ACHN (cell line): ENCODE results near the gene CSPG4.
"Not testable (repeated sequence)": the region's sequence is repeated elsewhere in the genome, so short reads cannot be mapped to it uniquely, and the experiment has no call there.

Experiments used
- DNase-seq: peaks from one replicate; pipeline ENCODE4 v3.0.0-alpha.2; 2015
- in situ Hi-C: cut with HindIII; loops from 2 replicates; pipeline ENCODE4 v1.10.0; 2017; ENCODE audit warnings: low sequenced_read_pairs, low pct_ligation_motif_present, low pct_unique_long_range_greater_than_20kb

CSPG4 gene, protein sequence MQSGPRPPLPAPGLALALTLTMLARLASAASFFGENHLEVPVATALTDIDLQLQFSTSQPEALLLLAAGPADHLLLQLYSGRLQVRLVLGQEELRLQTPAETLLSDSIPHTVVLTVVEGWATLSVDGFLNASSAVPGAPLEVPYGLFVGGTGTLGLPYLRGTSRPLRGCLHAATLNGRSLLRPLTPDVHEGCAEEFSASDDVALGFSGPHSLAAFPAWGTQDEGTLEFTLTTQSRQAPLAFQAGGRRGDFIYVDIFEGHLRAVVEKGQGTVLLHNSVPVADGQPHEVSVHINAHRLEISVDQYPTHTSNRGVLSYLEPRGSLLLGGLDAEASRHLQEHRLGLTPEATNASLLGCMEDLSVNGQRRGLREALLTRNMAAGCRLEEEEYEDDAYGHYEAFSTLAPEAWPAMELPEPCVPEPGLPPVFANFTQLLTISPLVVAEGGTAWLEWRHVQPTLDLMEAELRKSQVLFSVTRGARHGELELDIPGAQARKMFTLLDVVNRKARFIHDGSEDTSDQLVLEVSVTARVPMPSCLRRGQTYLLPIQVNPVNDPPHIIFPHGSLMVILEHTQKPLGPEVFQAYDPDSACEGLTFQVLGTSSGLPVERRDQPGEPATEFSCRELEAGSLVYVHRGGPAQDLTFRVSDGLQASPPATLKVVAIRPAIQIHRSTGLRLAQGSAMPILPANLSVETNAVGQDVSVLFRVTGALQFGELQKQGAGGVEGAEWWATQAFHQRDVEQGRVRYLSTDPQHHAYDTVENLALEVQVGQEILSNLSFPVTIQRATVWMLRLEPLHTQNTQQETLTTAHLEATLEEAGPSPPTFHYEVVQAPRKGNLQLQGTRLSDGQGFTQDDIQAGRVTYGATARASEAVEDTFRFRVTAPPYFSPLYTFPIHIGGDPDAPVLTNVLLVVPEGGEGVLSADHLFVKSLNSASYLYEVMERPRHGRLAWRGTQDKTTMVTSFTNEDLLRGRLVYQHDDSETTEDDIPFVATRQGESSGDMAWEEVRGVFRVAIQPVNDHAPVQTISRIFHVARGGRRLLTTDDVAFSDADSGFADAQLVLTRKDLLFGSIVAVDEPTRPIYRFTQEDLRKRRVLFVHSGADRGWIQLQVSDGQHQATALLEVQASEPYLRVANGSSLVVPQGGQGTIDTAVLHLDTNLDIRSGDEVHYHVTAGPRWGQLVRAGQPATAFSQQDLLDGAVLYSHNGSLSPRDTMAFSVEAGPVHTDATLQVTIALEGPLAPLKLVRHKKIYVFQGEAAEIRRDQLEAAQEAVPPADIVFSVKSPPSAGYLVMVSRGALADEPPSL (N-terminal part only)

DNA sequence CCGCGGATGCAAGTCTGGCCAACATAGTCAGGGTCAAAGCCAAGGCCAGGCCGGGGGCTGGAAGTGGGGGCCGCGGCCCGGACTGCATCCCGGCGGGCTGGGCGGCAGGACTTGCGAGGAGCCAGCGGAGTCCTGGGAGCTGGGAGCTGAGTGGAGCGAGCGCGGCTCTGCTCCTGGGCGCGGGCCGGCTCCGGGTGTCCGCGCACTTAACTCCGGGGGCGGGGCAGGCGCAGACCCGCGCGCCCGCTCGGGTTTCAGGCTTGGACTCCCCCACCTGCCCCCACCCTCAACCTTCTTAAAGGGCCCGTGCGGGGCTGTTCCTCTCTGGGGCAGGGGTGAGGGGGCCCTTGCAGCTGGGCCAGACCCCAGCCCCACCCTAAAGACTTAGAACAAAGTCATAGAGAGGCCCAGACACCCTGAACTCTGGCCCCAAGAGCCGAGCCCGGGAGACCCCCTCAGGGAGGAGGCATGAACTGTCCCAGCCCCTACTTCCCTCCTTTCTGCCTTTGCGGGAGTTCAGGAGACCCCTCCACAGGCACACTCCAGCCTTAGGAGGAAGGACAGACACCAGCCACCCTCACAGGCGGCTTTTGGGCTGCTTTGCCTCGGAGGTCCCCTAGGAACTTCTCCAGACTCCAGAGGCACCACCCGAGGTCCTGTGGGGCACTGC lies at the start of gene CSPG4:
Gene CSPG4 (minus strand): TSS at position 181 of the 670 bp plus-strand sequence. CDS start 93 bp downstream, at position 88.
- peak; percentile 16 for DNase-seq
- in situ Hi-C loops, result no loop called here

DNA sequence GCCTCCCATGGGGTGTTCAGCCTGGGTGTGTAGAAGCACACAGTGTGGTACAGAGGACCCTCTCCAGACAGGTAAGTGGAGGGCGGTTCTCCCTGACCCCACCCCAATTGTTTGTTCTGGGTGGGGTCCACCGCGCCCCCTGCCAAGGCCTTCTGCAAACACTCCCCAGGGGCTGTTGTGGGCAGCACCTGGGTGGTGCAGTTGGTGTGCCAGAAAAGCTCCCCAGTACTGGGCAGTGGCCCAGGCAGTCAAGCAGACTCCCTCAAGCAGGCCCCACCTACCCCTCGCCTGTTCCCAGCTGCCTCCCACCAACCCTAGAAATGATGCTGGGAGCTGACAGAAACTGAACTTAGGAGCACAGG lies 49.7 kb upstream of the CSPG4 start:
- in situ Hi-C loops, DNase-seq: not testable (repeated sequence)

DNA sequence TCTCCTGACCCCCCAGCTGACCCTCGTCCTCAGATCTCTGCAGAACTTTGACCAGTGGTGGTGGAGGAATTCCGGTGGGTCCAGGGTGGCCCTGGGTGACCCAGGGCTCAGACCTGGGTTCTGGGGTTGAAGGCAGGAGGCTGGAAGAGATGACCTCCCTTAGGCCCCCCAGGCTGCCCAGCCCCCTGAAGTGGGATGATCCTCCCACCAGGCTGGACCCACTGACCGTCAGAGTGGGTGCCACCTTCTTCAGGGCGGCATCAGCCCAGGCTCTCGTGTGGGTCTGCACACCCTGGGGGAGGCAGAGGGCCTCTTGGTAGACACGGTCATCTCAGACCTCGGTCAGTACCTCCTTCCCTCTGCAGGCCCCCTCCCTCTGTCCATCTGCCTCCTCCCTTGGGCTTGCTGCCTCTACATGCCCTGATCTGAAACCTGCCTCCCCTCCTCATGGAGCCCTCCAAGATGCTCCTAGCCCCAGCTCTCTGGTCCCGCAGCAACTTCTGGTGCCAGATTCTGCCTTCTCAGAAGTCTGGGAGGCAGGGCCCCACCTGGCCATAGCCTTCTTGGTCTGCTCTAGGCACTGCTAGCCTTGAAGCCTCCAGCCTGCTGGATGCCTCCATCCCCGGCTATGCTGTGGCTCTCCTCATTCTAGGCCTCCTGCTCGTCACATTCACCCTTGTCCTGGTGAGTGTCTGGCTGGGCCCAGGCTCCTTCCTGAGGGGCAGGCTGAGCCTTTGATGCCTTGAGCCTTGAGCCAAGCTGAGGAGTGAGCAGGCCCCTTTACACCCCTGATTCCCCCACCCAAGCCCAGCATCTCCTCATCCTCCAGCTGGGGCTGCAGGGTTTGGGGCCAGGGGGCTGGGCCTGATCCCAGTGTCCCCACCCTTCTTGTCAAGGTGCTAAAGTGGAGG lies 49.1 kb upstream of the CSPG4 start:
- DNase-seq, result no peak
- in situ Hi-C loops, result no loop called here

DNA sequence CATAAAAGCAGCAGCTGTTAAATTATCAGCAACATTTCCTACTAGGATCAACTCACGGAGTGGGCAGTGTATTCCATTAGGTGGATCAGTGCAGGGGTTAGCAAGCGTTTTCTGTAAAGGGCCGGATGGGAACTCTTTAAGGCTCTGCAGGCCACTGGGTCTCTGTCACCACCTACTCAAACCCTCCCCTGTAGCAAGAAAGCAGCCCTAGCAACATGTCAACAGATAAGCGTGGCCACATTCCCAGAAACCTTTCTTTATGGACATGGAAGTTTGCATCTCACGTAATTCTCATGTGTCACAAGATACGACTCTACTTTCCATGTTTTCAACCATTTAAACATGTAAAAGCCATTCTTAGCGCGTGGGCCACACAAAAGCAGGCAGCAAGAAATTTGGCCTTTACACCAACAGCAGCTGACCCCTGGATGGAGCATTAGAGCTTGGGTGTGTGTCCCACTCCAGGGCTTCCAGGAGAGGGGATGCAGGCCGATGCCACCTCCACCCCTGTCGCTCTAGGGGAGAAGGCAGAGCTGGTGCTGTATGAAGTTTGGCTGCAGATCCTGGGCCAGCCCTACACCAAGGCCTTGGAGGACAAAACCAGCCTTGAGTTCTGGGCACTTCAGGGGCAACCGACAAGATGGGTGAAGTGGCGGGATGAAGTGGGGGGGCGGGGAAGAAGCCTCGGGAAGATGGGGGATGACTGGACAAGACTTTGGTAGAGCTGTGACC lies 48.2 kb upstream of the CSPG4 start:
- in situ Hi-C loops, result no loop called here
- DNase-seq, result no peak

DNA sequence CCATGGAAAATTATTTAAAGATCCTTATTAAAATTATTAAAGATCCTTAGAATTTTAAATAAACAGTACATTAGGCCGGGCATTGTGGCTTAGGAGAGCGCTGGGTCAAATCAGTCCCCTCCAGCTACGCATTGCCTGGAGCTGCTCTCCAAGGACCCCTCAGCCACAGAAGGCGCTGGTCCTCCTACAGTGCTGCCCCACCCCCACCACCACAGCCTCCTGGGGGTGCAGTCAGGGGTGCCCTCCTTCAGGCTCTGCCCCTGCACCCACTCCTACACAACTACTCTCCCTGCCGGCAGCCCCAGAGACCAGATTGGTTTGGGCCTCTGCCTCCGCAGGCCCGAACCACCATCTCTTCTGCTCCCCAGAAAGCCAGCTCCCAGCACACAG lies 47.5 kb upstream of the CSPG4 start:
- in situ Hi-C loops, DNase-seq: not testable (repeated sequence)

DNA sequence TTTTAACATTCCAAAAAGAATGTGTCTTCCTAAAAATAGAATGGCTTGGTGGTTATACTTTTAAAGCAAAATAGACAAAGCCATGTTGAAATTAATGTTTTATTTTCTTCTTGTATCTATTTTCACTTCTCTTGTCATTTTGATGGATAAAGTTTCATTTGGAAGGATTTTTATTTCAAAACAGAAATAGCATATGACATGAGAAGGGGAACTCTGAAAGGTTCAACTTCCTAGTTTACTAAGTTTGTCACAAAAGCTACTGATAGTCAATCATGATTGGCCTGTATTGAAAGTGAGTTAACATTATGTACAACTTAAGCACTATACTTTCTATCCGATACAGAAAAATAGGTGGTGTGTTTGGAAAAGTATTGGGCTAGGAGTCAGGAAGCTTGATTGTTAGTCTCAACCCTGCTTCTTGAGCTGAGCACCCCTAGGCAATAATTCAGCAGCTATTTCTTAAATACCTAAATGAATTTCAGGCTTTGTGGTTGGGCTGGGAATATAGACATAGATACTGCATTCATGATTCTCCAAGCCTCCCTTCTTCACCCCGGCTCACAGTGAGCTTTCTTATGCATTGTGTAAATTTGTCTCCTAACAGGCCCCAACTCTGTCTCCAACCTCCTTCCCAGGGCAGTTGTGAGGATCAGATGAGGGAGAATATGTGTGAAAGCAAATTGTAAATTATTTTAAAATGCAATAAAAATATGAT lies 46.9 kb upstream of the CSPG4 start:
- in situ Hi-C loops, result no loop called here
- DNase-seq, result no peak

DNA sequence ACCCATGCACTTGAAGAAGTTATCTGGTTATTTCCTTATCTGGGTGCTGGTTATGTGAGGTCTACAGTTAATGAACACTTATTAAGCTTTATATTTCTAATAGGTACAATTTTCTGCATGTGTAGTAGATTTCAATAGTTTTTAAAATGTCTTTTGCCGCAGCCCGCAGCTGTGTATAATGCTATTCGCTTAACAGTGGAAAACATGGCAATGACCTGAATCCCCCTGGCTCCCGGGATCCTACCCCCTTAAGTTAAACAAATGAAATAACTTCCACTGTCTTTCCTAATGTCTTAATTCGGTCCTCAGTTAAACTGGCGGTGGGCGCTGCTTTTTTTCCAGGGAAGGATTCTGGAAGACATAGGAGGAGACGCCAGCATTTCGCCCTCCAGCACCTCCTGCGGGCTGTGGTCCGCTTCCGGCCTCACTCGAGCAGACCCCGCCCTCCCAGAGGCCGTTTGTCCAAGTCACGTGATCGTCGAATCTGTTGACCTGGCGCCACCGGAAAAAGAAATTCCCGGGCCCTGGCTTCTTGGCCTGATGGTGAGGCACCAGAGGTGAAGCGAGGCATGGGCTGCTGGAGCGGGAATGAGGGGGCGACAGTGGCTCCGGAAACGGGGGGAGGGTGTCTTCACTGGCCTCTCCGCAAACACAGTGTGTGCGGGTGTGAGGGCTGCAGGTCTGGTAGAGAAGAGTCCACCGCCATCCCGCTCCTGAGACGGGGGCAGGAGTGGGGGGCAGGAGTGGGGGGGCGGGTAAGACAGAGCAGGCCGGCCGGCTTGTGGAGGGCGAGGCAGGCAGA lies 45.6 kb upstream of the CSPG4 start:
- in situ Hi-C loops, result no loop called here

DNA sequence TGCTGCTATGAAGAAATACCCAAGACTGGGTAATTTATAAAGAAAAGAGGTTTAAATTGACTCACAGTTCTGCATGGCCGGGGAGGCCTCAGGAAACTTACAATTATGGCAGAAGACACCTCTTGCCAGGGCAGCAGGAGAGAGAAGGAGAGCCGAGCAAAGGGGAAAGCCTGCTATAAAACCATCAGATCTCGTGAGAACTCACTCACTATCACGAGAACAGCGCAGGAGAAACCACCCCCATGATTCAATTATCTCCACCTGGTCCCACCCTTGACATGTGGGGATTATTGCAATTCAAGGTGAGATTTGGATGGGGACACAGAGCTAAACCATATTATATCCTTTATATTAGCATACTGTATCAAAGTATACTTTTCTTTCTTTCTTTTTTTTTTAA lies 42.2 kb upstream of the CSPG4 start:
- DNase-seq, in situ Hi-C loops: not testable (repeated sequence)

More for the DNA sequence above, 45.6 kb upstream of the CSPG4 start:
- peak; percentile 92 for DNase-seq

DNA sequence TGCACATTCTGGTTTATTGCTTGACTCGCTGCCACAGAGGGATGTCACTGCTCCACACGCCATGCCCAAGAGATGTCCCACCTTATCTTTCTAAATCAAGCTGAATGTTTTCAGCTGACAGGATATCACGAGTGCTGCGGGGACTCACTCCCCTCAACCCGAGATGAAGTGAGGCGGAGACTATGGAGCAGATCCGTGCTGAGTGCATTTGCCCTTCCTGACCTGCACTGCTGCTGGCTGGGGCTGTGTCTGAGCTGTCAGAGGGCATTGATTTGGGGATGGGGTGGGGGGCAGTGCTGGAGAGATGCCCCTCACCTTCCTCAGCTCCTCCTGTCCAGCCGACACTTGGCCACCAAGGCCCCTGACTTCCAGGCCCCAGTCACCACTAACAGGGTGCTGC lies 40.5 kb upstream of the CSPG4 start:
- DNase-seq, result no peak
- in situ Hi-C loops, result no loop called here

DNA sequence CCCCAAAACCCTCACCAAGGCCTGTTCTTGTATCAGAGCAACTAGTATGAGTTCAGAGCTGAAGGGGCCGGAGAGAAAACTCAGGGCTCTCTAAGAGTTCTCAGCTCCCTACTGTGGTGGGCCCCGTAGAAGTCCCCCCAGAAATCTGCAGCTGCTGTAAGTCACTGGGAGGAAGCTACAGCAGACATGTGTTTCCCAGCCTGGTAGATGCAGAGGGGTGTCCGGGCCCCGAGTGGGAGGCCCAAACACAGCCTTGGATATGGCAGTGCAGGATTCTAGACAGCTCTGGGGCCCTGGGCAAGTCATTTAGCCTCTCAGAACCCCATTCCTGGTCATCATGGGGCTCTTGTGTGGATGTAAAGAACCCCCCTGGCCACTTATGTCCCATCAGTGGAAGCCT lies 39.2 kb upstream of the CSPG4 start:
- DNase-seq, result no peak

DNA sequence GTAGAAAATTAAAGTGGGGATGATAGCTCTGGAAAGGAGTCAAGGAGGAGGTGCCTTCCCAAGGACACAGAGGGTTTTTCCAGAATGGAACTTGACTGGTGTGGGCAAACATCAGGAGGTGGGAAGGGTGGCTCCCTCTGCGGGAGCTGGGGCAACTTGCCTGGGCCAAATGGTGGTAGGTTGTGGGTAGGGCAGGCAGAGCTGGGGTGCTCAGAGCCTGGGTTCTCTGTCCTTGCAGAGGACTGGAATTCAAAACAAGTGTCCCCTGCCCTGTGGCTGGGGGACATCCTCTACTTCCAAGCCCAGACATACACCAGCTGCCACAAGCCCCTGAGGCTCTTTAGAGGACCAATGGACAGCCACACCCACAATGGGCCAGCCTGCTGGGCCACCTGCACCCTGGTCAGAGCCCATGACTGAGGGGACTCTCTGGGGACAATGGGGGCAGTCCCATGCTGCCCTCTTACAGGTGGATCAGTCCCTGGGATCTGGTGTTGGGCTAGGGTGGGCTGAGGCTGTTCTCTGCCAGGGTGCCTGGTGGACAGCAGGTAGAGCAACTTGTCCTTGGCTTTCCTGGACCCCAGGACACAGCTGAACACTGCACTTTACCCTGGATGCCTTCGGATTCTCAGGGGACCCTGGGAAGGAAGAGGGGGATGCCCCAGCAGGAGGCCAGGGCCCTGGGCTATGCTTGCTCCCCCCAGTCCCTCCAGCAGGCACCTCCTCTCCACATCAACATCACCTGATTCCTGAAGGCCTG lies 38.6 kb upstream of the CSPG4 start:
- in situ Hi-C loops, result no loop called here
- DNase-seq, result no peak

More for the DNA sequence above, 39.2 kb upstream of the CSPG4 start:
- in situ Hi-C loops, result no loop called here

DNA sequence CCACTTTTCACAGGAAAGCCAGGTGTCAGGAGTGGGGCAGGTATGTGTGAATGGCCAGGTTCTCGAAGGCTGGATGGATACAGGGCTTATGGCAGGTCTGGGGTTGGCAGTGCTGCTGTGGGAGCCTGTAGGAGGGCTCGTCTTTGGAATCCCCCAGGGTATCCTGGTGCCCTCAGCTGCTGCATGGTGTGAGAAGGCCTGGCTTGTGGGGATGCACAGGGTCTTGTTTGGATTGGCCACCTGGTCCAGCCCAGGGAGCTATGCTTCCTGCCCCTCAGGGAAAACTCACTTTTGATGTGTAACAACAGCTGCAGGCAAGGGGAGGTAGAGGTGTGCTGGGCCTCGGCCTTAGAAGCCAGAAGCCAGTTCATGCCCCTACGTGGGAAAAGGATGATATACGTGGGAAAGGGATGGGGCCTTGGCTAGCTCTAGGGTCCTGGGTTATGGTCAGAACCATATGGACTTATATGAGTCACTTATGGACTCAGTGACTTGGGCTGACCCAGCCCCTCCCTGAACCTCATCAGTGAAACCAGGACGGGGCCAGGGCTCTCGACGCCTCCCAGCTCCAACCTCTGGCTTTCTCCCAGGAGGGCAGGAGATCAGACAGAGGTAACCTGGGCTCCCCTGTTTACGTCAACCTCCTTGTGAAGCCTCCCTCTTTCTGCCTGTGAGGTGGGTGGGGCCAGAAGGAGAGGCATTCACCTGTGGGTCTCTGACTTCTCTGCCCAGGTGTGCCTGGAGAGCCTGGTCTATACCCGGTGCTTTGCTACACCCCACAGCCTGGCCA lies 37.8 kb upstream of the CSPG4 start:
- in situ Hi-C loops, result no loop called here
- DNase-seq, result no peak

DNA sequence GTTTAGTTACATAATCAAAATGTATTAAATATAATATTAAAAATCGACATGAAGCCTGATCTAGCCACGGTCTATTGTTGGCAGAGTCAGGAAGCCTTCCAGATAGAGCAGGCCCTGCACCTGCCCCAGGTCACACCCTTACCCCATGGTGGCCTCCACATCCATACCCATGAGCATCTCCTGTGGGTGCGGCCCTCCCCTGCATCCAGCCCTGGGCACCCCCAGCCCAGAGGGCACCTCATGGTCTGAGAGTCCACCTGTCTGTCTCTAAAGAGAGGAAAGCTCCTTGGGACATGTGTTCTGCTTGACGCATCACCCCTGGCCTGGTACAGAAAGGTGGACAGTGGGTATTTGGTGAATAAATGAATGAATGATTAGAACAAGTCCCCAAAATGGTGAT lies 37.2 kb upstream of the CSPG4 start:
- in situ Hi-C loops, result no loop called here
- no peak for DNase-seq

DNA sequence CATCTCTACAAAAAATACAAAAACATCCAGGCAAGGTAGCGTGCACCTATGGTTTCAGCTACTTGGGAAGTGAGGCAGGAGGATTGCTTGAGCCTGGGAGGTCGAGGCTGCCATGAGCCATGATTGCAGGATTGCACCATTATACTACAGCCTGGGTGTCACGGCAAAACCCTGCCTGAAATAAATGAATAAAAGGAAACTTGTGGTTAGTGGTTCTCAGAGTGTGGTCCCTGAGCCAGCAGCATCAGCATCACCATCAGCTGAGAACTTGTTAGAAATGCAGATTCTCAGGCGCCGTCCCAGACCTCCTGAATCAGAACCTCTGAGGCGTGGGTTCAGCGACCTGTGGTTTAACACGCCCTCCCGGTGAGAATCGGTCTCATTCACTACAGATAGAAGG lies 36.2 kb upstream of the CSPG4 start:
- DNase-seq, in situ Hi-C loops: not testable (repeated sequence)
